Neural progenitor cell (in vitro differentiated cells): Measurements from ENCODE around the gene FAM78B. TPM values are rescaled to one million over a fixed set of nuclear protein-coding genes. Genes with fewer than 3 reads are reported as not detected.

ENCODE experiments used
- DNase-seq: peaks from one replicate; pipeline ENCODE4 v3.0.0-alpha.2; 2016; ENCODE audit warnings: low spot score
- H2AFZ ChIP-seq: fragments of 200-600 bp; sonication (generic); replicated peaks from 2 replicates; pipeline ENCODE4 v1.6.1; 2016; ENCODE audit warnings: antibody characterized with exemption
- H3F3A ChIP-seq: fragments of 200-600 bp; sonication (generic); 2 replicates; pipeline ENCODE4 v1.6.1; 2016; ENCODE audit warnings: antibody characterized with exemption, low read depth
- H3K27ac ChIP-seq: fragments of 200-600 bp; sonication (generic); 2 replicates; pipeline ENCODE4 v1.5.1; 2016; ENCODE audit warnings: mild to moderate bottlenecking
- H3K27me3 ChIP-seq: fragments of 200-600 bp; sonication (generic); 2 replicates; pipeline ENCODE4 v1.6.1; 2016; ENCODE audit warnings: mild to moderate bottlenecking, moderate library complexity
- H3K36me3 ChIP-seq: fragments of 200-600 bp; sonication (generic); 2 replicates; pipeline ENCODE4 v1.5.1; 2016
- H3K4me1 ChIP-seq: fragments of 200-600 bp; sonication (generic); 2 replicates; pipeline ENCODE4 v1.6.1; 2016; ENCODE audit warnings: mixed run types
- H3K4me2 ChIP-seq: fragments of 200-600 bp; sonication (generic); 2 replicates; pipeline ENCODE4 v1.6.1; 2016
- H3K4me3 ChIP-seq: fragments of 200-600 bp; sonication (generic); 2 replicates; pipeline ENCODE4 v1.5.1; 2016
- H3K79me2 ChIP-seq: fragments of 200-600 bp; sonication (generic); 2 replicates; pipeline ENCODE4 v1.6.1; 2016; ENCODE audit warnings: low read depth
- H3K9ac ChIP-seq: fragments of 200-600 bp; sonication (generic); 2 replicates; pipeline ENCODE4 v1.6.1; 2016
- H3K9me3 ChIP-seq: fragments of 200-600 bp; sonication (generic); 2 replicates; pipeline ENCODE4 v1.5.1; 2016; ENCODE audit warnings: low read depth
- H4K20me1 ChIP-seq: fragments of 200-600 bp; sonication (generic); 2 replicates; pipeline ENCODE4 v1.6.1; 2016; ENCODE audit warnings: low read depth
- H3K27ac Mint-ChIP-seq: 3 replicates; pipeline ENCODE4 v1.8.0; 2021; ENCODE audit warnings: mixed read lengths
- H3K27me3 Mint-ChIP-seq: 2 replicates; pipeline ENCODE4 v1.8.0; 2022; ENCODE audit warnings: low read depth, mild to moderate bottlenecking, inconsistent platforms, moderate library complexity, mixed read lengths; ENCODE audit not compliant: insufficient read depth
- H3K36me3 Mint-ChIP-seq: 3 replicates; pipeline ENCODE4 v1.8.0; 2021; ENCODE audit warnings: mixed read lengths
- H3K4me1 Mint-ChIP-seq: 3 replicates; pipeline ENCODE4 v1.8.0; 2021; ENCODE audit warnings: mixed read lengths
- H3K4me3 Mint-ChIP-seq: 3 replicates; pipeline ENCODE4 v1.8.0; 2021; ENCODE audit warnings: mild to moderate bottlenecking, moderate library complexity, mixed read lengths
- H3K9me3 Mint-ChIP-seq: 3 replicates; pipeline ENCODE4 v1.8.0; 2020; ENCODE audit warnings: mixed read lengths
- EZH2 ChIP-seq: fragments of 200-600 bp; sonication (generic); IDR thresholded peaks from 2 replicates; pipeline ENCODE4 v1.6.1; 2017; ENCODE audit warnings: antibody characterized with exemption, mild to moderate bottlenecking, moderate library complexity
- EZH2phosphoT487 ChIP-seq: fragments of 200-600 bp; sonication (generic); IDR thresholded peaks from 2 replicates; pipeline ENCODE4 v1.6.1; 2017; ENCODE audit warnings: antibody characterized with exemption
- total RNA-seq: library from RNA; depleted of rRNA; stranded (reverse); fragments of >200 nt; gene quantifications from 2 replicates; pipeline ENCODE4 v1.2.3, GENCODE V29; 2015; ENCODE audit warnings: low replicate concordance
- TF ChIP-seq, protein P1 (sequence below): fragments of 200-600 bp; sonication (generic); IDR thresholded peaks from 2 replicates; pipeline ENCODE4 v1.5.1; 2017; ENCODE audit warnings: antibody characterized with exemption, mild to moderate bottlenecking

The FAM78B gene, protein sequence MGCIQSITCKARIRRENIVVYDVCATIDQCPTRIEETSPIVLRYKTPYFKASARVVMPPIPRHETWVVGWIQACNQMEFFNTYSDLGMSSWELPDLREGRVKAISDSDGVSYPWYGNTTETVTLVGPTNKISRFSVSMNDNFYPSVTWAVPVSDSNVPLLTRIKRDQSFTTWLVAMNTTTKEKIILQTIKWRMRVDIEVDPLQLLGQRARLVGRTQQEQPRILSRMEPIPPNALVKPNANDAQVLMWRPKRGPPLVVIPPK
- total RNA-seq = 0.43 TPM in 1 of 2 replicates, not detected in the other

DNA sequence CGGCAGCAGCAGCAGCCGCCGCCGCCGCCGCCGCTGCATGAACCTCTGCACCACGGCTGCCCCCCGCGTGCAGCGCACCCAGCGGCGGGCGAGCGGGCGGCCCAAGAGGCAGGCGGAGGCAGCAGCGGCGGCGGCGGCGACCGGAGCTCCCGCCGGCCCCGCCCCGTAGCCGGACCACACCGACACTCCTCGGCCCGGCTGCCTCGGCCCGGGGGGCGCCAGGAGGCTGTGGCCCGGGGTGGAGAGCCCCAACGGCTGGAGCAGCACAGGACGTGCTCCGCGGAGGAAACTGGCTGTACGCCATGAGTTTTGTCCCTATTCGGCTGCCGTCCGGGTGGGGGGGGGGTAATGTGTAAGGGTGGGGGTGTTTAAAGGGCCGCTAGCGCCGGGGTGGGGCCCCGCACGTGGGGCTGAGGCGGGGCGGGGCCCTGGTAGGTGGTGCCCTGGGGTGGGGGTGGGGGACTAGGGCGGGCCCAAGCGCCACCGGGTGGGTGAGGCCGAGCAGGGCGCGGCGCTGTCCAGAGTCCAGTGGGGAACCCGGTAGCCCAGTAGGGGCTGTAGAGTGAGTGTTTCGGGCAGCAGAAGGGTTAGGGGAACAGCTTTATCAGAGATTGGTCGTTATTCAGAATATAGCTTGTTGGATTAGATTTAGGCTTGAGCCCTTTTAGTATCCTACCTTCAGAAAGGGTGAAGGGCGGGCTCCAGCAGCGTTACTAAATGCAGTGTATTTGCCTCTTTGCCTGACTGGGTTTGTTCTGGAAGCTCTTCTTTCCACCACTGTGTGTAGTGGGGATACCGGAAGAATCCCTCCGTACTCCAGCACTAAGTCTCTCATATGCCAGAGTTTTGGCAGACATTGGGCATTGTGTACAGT is at the start of gene FAM78B:
TSS of gene FAM78B (minus strand) at position 304 of the 874 bp plus-strand sequence. CDS start 753 bp downstream, outside the sequence.
- Histone ChIP-seq H3K27ac (no peak within 1 kb of the TSS), H2AFZ (no peak within 1 kb of the TSS), H3F3A (peaks cover 19% of the 10 kb centered on the region), H3K9me3 (no peaks in the 10 kb centered on the region), H3K4me2 (peak within 1 kb of the TSS; percentile 69), H3K4me3 (peak within 1 kb of the TSS; percentile 65), H3K9ac (no peak within 1 kb of the TSS), H3K27me3 (peaks cover 72% of the 10 kb centered on the region), H3K79me2 (no peaks in the 10 kb centered on the region), H3K4me1 (peaks cover 10% of the 10 kb centered on the region), H3K36me3 (no peaks in the 10 kb centered on the region), H4K20me1 (peaks cover 19% of the 10 kb centered on the region)
- DNase-seq = peak; percentile 81
- H3K27me3 Mint-ChIP-seq = peaks cover 53% of the 10 kb centered on the region
- no peaks in the 10 kb centered on the region for H3K9me3 Mint-ChIP-seq
- H3K36me3 Mint-ChIP-seq = no peaks in the 10 kb centered on the region
- no peak within 1 kb of the TSS for H3K27ac Mint-ChIP-seq
- peak within 1 kb of the TSS; percentile 87 for H3K4me3 Mint-ChIP-seq
- TF ChIP-seq EZH2 (no peak), EZH2phosphoT487 (no peak)
- TF ChIP-seq, protein P1, sequence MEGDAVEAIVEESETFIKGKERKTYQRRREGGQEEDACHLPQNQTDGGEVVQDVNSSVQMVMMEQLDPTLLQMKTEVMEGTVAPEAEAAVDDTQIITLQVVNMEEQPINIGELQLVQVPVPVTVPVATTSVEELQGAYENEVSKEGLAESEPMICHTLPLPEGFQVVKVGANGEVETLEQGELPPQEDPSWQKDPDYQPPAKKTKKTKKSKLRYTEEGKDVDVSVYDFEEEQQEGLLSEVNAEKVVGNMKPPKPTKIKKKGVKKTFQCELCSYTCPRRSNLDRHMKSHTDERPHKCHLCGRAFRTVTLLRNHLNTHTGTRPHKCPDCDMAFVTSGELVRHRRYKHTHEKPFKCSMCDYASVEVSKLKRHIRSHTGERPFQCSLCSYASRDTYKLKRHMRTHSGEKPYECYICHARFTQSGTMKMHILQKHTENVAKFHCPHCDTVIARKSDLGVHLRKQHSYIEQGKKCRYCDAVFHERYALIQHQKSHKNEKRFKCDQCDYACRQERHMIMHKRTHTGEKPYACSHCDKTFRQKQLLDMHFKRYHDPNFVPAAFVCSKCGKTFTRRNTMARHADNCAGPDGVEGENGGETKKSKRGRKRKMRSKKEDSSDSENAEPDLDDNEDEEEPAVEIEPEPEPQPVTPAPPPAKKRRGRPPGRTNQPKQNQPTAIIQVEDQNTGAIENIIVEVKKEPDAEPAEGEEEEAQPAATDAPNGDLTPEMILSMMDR = peak; percentile 20
- H3K4me1 Mint-ChIP-seq = peaks cover 9% of the 10 kb centered on the region

DNA sequence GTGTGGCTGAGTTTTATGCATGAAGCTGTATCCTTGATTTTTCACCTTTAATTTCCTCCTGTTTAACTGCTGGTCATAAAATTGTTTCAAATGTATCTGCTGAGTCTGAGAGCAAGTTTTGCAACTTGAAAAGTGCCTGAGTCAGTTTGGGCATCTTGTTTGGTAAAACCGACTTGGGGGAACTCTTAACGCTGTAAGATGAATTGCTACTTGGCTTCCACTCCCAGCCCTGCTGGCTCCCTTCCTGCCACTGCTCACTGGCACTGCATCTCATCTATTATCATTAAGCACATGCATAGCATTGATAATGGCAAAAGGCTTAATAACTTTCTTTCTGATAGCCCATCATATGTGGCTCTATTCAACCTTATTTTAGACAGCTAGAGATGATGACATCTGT is 35.7 kb upstream of the FAM78B start:
- Histone ChIP-seq H3K9me3 (no peaks in the 10 kb centered on the region), H3K4me3 (no peak overlapping the region), H3K36me3 (no peaks in the 10 kb centered on the region), H4K20me1 (no peaks in the 10 kb centered on the region), H3K4me2 (no peak overlapping the region), H3K79me2 (no peaks in the 10 kb centered on the region), H2AFZ (no peak overlapping the region), H3K9ac (no peak overlapping the region), H3F3A (peaks cover 5% of the 10 kb centered on the region), H3K27ac (no peak overlapping the region), H3K4me1 (peaks cover 9% of the 10 kb centered on the region), H3K27me3 (no peaks in the 10 kb centered on the region)
- Mint-ChIP-seq H3K4me1 (no peaks in the 10 kb centered on the region), H3K27me3 (peaks cover 2% of the 10 kb centered on the region), H3K9me3 (no peaks in the 10 kb centered on the region), H3K4me3 (no peak overlapping the region), H3K36me3 (no peaks in the 10 kb centered on the region), H3K27ac (no peak overlapping the region)
- TF ChIP-seq EZH2phosphoT487 (no peak), EZH2 (no peak)
- TF ChIP-seq, protein P1 = no peak
- DNase-seq = no peak

DNA sequence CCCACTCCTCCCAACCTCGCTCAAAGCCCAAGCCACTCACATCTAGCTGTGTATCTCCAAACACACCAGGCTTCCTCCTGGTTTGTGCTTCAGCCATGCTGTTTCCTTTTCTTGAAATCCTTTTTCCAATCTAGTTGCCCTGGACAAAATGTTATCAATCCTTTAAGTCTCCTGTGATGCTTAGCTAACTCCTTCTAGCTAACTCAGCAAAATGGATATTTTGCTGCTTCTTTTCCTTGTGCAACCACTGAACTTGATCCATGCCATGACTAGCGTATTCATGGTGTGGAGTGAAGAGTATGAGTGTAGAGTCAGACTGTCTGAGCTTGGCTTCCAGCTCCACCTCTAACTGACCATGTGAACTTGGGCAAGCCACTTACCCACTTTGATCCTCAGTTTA is 33.9 kb upstream of the FAM78B start:
- no peaks in the 10 kb centered on the region for H3K9me3 ChIP-seq
- TF ChIP-seq EZH2 = no peak
- TF ChIP-seq, protein P1 = no peak
- TF ChIP-seq EZH2phosphoT487 = no peak
- H3K4me3 ChIP-seq = no peak overlapping the region
- H3K4me2 ChIP-seq = no peak overlapping the region
- H3F3A ChIP-seq = peaks cover 5% of the 10 kb centered on the region
- no peaks in the 10 kb centered on the region for H3K79me2 ChIP-seq
- no peaks in the 10 kb centered on the region for H3K27me3 ChIP-seq
- no peak overlapping the region for H2AFZ ChIP-seq
- H3K4me3 Mint-ChIP-seq = no peak overlapping the region
- no peak for DNase-seq
- no peaks in the 10 kb centered on the region for H3K4me1 Mint-ChIP-seq
- no peaks in the 10 kb centered on the region for H4K20me1 ChIP-seq
- H3K27me3 Mint-ChIP-seq = peaks cover 2% of the 10 kb centered on the region
- H3K9me3 Mint-ChIP-seq = no peaks in the 10 kb centered on the region
- H3K9ac ChIP-seq = no peak overlapping the region
- no peaks in the 10 kb centered on the region for H3K4me1 ChIP-seq
- no peaks in the 10 kb centered on the region for H3K36me3 Mint-ChIP-seq
- no peaks in the 10 kb centered on the region for H3K36me3 ChIP-seq
- H3K27ac Mint-ChIP-seq = no peak overlapping the region
- H3K27ac ChIP-seq = no peak overlapping the region
